Fibroblast of mammary gland (primary cell): ENCODE results near the gene DERA.

Source experiments
- DNase-seq: peaks from one replicate; pipeline ENCODE4 v3.0.0-alpha.2; 2010; ENCODE audit warnings: low read depth
- H3K4me3 ChIP-seq: 2 replicates; pipeline ENCODE4 v1.5.1; 2011; ENCODE audit warnings: low read depth, mild to moderate bottlenecking, low read length, moderate library complexity; ENCODE audit not compliant: control insufficient read depth
- CTCF ChIP-seq: conservative IDR thresholded peaks from 2 replicates; pipeline ENCODE4 v1.5.1; 2011; ENCODE audit warnings: low read depth, low read length, inconsistent platforms; ENCODE audit not compliant: control insufficient read depth, insufficient read depth

DERA gene

GRCh38 chr12:15910864-15911721, at the start of gene DERA:
Gene DERA (plus strand): TSS chr12:15911332. CDS start chr12:15911384, 52 bp downstream.
- TF ChIP-seq CTCF: no peak
- peak; percentile 56 for DNase-seq
- H3K4me3 ChIP-seq: peak within 1 kb of the TSS; percentile 81

- no peak for TF ChIP-seq CTCF
These were observed 49.7 kb upstream of the DERA start for GRCh38 chr12:15861404-15861803.

GRCh38 chr12:15862840-15863239, 48.3 kb upstream of the DERA start:
- H3K4me3 ChIP-seq: no peak overlapping the region
- DNase-seq: no peak
- no peak for TF ChIP-seq CTCF

More at GRCh38 chr12:15861404-15861803, 49.7 kb upstream of the DERA start:
- peak; percentile 37 for DNase-seq
- H3K4me3 ChIP-seq: no peak overlapping the region

GRCh38 chr12:15863372-15863771, 47.8 kb upstream of the DERA start:
- no peak overlapping the region for H3K4me3 ChIP-seq
- no peak for DNase-seq
- no peak for TF ChIP-seq CTCF

GRCh38 chr12:15863984-15864383, 47.1 kb upstream of the DERA start:
- no peak overlapping the region for H3K4me3 ChIP-seq
- no peak for TF ChIP-seq CTCF
- DNase-seq: no peak

GRCh38 chr12:15868186-15868585, 42.9 kb upstream of the DERA start:
- no peak for TF ChIP-seq CTCF
- H3K4me3 ChIP-seq: no peak overlapping the region
- DNase-seq: no peak
